Spleen (tissue), 11 donors: ENCODE data around the gene ZGPAT. TPM values are rescaled to one million over a fixed set of nuclear protein-coding genes. Genes with fewer than 3 reads are reported as not detected.

Experiments
- DNase-seq: peaks from one replicate; pipeline ENCODE4 v3.0.0-alpha.2; 2020
- H3K27ac ChIP-seq, 8 donors: fragments of 200-600 bp; sonication (generic) in 7 of 8; 1 replicate in 4 of 8; 2 replicates in 4 of 8; pipeline versions ENCODE4 v1.5.0 to v1.8.0; 2016 to 2021; ENCODE audit warnings: inconsistent platforms in 4 of 8, mild to moderate bottlenecking in 4 of 8, moderate library complexity in 1 of 8
- H3K27me3 ChIP-seq, 7 donors: fragments of 200-600 bp; sonication (generic) in 6 of 7; replicated peaks in 1 of 7; 1 replicate in 4 of 7; 2 replicates in 3 of 7; pipeline versions ENCODE4 v1.5.0 to v1.8.0; 2016 to 2021; ENCODE audit warnings: inconsistent platforms in 3 of 7, mild to moderate bottlenecking in 1 of 7
- H3K36me3 ChIP-seq, 6 donors: fragments of 200-600 bp; sonication (generic) in 5 of 6; 1 replicate in 4 of 6; 2 replicates in 2 of 6; pipeline versions ENCODE4 v1.5.0 to v1.8.0; 2016 to 2021; ENCODE audit warnings: inconsistent platforms in 2 of 6
- H3K4me1 ChIP-seq, 6 donors: fragments of 200-600 bp; sonication (generic) in 5 of 6; 1 replicate in 3 of 6; 2 replicates in 3 of 6; pipeline versions ENCODE4 v1.5.0 to v1.8.0; 2016 to 2021; ENCODE audit warnings: inconsistent platforms in 3 of 6
- H3K4me3 ChIP-seq, 8 donors: fragments of 200-600 bp; sonication (generic) in 7 of 8; 1 replicate in 4 of 8; 2 replicates in 4 of 8; pipeline versions ENCODE4 v1.5.0 to v1.8.0; 2016 to 2021; ENCODE audit warnings: inconsistent platforms in 4 of 8, mild to moderate bottlenecking in 4 of 8, moderate library complexity in 2 of 8
- H3K9me3 ChIP-seq, 8 donors: fragments of 200-600 bp; sonication (generic) in 7 of 8; 1 replicate in 4 of 8; 2 replicates in 4 of 8; pipeline versions ENCODE4 v1.5.0 to v1.8.0; 2016 to 2021; ENCODE audit warnings: inconsistent platforms in 4 of 8
- POLR2A ChIP-seq, 3 donors: fragments of 450-650 bp; IDR thresholded peaks; one replicate each; pipeline ENCODE4 v1.5.1; 2017; ENCODE audit warnings: antibody characterized with exemption in 3 of 3, mild to moderate bottlenecking in 1 of 3
- POLR2AphosphoS5 ChIP-seq, 3 donors: sonication (generic); formaldehyde crosslinking; IDR thresholded peaks; one replicate each; pipeline ENCODE4 v1.5.1; 2017; ENCODE audit warnings: antibody characterized with exemption in 3 of 3
- WGBS, 5 donors: extraction: QIAGEN DNeasy Blood & Tissue Kit in 3 of 5; methylation state at CpG; one replicate each; pipeline versions ENCODE4 v1.1.5 to v1.1.7; 2013 to 2018; 5-methylcytosine and 5-hydroxymethylcytosine counted together
- intact Hi-C: fragments of 100-400 bp; cut with DNase I; formaldehyde crosslinking; loops from one replicate; pipeline ENCODE4 v1.15.0; 2023; ENCODE audit warnings: low total_unique reads
- polyA plus RNA-seq, 3 donors: library from polyadenylated mRNA; stranded (reverse); fragments of 200-250 nt; gene quantifications; one replicate each; pipeline ENCODE4 v1.2.1, GENCODE V29; 2013
- total RNA-seq, 7 donors: library from RNA; depleted of rRNA in 3 of 7; stranded (reverse); fragments of >200 nt in 3 of 7; fragmentation: NEBNext Ultra II Directional in 4 of 7; extraction: Animal tissue kit (Norgen Biotek cat#: 25700) in 4 of 7; gene quantifications; one replicate each; pipeline versions ENCODE4 v1.1.0 to v1.2.1, GENCODE V29; 2016 to 2021
- TF ChIP-seq, protein P1 (sequence below), 11 experiments: fragments of 200-600 bp in 7 of 11; fragments of 450-650 bp in 4 of 11; sonication (generic) in 4 of 11; IDR thresholded peaks in 8 of 11; conservative IDR thresholded peaks in 3 of 11; 1 replicate in 7 of 11; 2 replicates in 4 of 11; pipeline versions ENCODE4 v1.4.0 to v1.8.0; 2016 to 2021; ENCODE audit warnings: antibody characterized with exemption in 11 of 11, inconsistent platforms in 4 of 11, mild to moderate bottlenecking in 1 of 11
- donor health status: healthy with polysubstance abuse.
- donor health status: DM: no; HTN: no; CAD: no; lungs with moderate emphysema.
- donor health status: DM: no; HTN: no; CAD: no.
- donor health status: Bipolar disorder and iron deficiency.
- donor health status: healthy.
- donor health status: DM: no; HTN: no; CAD: no.
- donor health status: DM: yes; HTN: yes; CAD: no.

Gene ZGPAT
- total and polyA plus RNA-seq, 10 donors = 23.6 to 72.8 (median 38.2) TPM

DNA sequence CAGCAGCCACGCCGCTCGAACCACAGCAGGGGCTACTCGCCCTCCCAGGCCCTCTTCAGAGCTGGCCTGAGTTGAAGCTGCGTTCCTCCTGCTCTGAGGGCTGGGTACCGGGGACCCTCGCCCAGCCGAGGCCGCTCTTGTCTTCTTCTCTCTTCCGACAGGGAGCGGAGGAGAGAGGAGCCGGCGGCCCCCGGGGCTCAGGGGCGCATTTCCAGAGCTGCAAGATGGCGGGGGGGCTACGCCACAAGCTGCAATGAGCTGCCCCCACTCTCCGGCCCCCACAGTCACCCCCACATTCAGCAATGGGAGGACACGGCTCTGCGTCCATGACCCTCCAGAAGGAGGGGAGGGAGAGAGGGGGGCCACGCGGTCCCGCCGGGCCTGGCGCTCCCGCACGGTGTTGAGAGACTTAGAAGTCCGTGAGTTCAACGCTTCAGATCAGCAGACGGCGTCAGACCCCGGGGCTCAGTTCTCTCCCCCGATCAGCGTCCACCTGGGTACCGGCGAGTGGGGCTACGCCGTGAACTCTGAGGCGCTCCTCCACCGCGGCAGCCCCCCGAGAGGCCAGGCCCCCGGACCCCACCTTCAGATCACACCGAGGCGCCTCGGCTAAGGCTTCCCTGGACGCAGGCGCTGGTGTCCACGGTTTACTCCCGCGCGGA, 63.3 kb downstream of the ZGPAT start:
- H3K36me3 ChIP-seq = peaks cover 0 to 51% (median 10%) of the 10 kb centered on the region in 6 donors
- peaks cover 0 to 74% (median 38%) of the 10 kb centered on the region in 6 donors for H3K4me1 ChIP-seq
- 92% methylated on average over 26 to 52 of the region's 52 CpGs for WGBS, 5 donors
- H3K9me3 ChIP-seq = no peaks in the 10 kb centered on the region
- no peak for DNase-seq
- intact Hi-C loops = no loop called here
- peak overlapping the region in 6 of 8 donors; percentile 20 to 92 (median 82) for H3K27ac ChIP-seq
- H3K27me3 ChIP-seq = no peaks in the 10 kb centered on the region
- TF ChIP-seq, protein P1, sequence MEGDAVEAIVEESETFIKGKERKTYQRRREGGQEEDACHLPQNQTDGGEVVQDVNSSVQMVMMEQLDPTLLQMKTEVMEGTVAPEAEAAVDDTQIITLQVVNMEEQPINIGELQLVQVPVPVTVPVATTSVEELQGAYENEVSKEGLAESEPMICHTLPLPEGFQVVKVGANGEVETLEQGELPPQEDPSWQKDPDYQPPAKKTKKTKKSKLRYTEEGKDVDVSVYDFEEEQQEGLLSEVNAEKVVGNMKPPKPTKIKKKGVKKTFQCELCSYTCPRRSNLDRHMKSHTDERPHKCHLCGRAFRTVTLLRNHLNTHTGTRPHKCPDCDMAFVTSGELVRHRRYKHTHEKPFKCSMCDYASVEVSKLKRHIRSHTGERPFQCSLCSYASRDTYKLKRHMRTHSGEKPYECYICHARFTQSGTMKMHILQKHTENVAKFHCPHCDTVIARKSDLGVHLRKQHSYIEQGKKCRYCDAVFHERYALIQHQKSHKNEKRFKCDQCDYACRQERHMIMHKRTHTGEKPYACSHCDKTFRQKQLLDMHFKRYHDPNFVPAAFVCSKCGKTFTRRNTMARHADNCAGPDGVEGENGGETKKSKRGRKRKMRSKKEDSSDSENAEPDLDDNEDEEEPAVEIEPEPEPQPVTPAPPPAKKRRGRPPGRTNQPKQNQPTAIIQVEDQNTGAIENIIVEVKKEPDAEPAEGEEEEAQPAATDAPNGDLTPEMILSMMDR (IDR thresholded peaks at IDR 0.05 in 8 of 11, conservative IDR thresholded peaks at IDR 0.05 in 3 of 11) = no peak
- peak in 1 of 3 donors; percentile 21 for TF ChIP-seq POLR2AphosphoS5 (IDR thresholded peaks at IDR 0.05)
- no peak for TF ChIP-seq POLR2A (IDR thresholded peaks at IDR 0.05)
- H3K4me3 ChIP-seq = no peak overlapping the region

- WGBS, 5 donors = 54 to 71% (median 66%) methylated on average over 13 to 20 of the region's 20 CpGs
These were observed 65.1 kb downstream of the ZGPAT start for GRCh38 chr20:63772781-63773518.

DNA sequence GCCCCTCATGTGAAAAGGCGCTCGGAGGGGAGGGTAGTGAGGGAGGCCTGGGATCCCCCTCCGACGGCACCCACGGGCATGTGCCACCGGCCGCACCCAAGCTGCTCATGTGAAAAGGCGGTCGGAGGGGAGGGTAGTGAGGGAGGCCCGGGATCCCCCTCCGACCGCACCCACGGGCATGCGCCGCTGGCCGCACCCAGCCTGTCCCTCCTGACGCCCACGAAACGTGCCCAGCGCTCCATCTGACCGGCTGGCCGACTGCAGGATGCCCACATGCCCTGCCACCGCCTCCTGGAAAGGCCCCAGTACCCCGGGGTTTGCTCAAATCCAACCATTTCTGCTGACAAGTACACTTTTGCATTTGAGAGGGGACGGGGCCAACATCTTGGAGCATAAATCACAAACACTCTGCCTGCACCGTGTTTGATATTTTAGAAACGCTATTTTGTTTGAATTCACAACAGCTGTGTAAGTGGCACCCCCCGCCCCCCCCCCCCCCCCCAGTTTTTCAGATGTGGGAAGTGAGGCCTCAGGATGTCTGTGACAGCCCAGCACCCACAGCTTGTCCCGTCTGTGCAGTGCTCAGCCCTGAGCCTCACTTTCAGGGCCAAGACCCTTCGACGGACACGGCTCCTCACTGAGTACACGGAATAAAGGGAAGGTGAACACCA, 65.9 kb downstream of the ZGPAT start:
- Histone ChIP-seq H3K4me1 (peaks cover 0 to 80% (median 42%) of the 10 kb centered on the region in 6 donors), H3K27ac (peak overlapping the region; percentile 51 to 92 (median 82)), H3K36me3 (peaks cover 0 to 28% (median 8%) of the 10 kb centered on the region in 6 donors), H3K9me3 (no peaks in the 10 kb centered on the region), H3K4me3 (no peak overlapping the region), H3K27me3 (no peaks in the 10 kb centered on the region)
- WGBS, 5 donors = 59 to 76% (median 68%) methylated on average over 23 to 33 of the region's 33 CpGs
- intact Hi-C loops = no loop called here
- TF ChIP-seq, protein P1 (IDR thresholded peaks at IDR 0.05 in 8 of 11, conservative IDR thresholded peaks at IDR 0.05 in 3 of 11) = no peak
- TF ChIP-seq POLR2AphosphoS5 (IDR thresholded peaks at IDR 0.05) (peak in 1 of 3 donors; percentile 54), POLR2A (IDR thresholded peaks at IDR 0.05) (no peak)
- DNase-seq = no peak

More at GRCh38 chr20:63772781-63773518, 65.1 kb downstream of the ZGPAT start:
- TF ChIP-seq POLR2AphosphoS5 (IDR thresholded peaks at IDR 0.05) = peak; percentile 71 to 85 (median 84)
- no peak for TF ChIP-seq POLR2A (IDR thresholded peaks at IDR 0.05)
- TF ChIP-seq, protein P1 (IDR thresholded peaks at IDR 0.05 in 8 of 11, conservative IDR thresholded peaks at IDR 0.05 in 3 of 11) = no peak
- DNase-seq = peak; percentile 90
- H3K4me1 ChIP-seq = peaks cover 0 to 72% (median 37%) of the 10 kb centered on the region in 6 donors
- H3K9me3 ChIP-seq = no peaks in the 10 kb centered on the region
- H3K27me3 ChIP-seq = no peaks in the 10 kb centered on the region
- peak overlapping the region; percentile 51 to 92 (median 82) for H3K27ac ChIP-seq
- peaks cover 0 to 36% (median 9%) of the 10 kb centered on the region in 6 donors for H3K36me3 ChIP-seq
- intact Hi-C loops = no loop called here
- no peak overlapping the region for H3K4me3 ChIP-seq
